B cell (primary cell): ENCODE data around the gene OAT.

Experiments used
- CTCF ChIP-seq: fragments of 200-600 bp; IDR thresholded peaks from one replicate; pipeline ENCODE4 v1.8.0; 2022; ENCODE audit warnings: antibody characterized with exemption, mild to moderate bottlenecking
- EZH2 ChIP-seq: IDR thresholded peaks from 2 replicates; pipeline ENCODE4 v1.6.1; 2012; ENCODE audit warnings: borderline replicate concordance, low read depth, mild to moderate bottlenecking, moderate library complexity, low read length; ENCODE audit not compliant: insufficient read depth, poor library complexity, severe bottlenecking

- TF ChIP-seq CTCF, result peak; percentile 74
- TF ChIP-seq EZH2, result no peak
Observed at GRCh38 chr10:124403548-124403947, 15.2 kb downstream of the OAT start.
